Neural cell (in vitro differentiated cells): ENCODE data around the gene PITX1.

Experiments
- CTCF ChIP-seq: fragments of 450-650 bp; IDR thresholded peaks from 2 replicates; pipeline ENCODE4 v1.5.1; 2014; ENCODE audit warnings: antibody characterized with exemption, mild to moderate bottlenecking, moderate library complexity; ENCODE audit not compliant: poor library complexity, severe bottlenecking
- EP300 ChIP-seq: fragments of 450-650 bp; conservative IDR thresholded peaks from 2 replicates; pipeline ENCODE4 v1.6.1; 2014; ENCODE audit warnings: antibody characterized with exemption, mild to moderate bottlenecking, moderate library complexity; ENCODE audit not compliant: poor library complexity, severe bottlenecking
- TF ChIP-seq, protein P1 (sequence below): IDR thresholded peaks from 2 replicates; pipeline ENCODE4 v1.6.1; 2012; ENCODE audit warnings: borderline replicate concordance

GRCh38 chr5:135048930-135049329, 14.9 kb upstream of the PITX1 start:
- TF ChIP-seq CTCF (no peak), EP300 (no peak)
- TF ChIP-seq, protein P1, sequence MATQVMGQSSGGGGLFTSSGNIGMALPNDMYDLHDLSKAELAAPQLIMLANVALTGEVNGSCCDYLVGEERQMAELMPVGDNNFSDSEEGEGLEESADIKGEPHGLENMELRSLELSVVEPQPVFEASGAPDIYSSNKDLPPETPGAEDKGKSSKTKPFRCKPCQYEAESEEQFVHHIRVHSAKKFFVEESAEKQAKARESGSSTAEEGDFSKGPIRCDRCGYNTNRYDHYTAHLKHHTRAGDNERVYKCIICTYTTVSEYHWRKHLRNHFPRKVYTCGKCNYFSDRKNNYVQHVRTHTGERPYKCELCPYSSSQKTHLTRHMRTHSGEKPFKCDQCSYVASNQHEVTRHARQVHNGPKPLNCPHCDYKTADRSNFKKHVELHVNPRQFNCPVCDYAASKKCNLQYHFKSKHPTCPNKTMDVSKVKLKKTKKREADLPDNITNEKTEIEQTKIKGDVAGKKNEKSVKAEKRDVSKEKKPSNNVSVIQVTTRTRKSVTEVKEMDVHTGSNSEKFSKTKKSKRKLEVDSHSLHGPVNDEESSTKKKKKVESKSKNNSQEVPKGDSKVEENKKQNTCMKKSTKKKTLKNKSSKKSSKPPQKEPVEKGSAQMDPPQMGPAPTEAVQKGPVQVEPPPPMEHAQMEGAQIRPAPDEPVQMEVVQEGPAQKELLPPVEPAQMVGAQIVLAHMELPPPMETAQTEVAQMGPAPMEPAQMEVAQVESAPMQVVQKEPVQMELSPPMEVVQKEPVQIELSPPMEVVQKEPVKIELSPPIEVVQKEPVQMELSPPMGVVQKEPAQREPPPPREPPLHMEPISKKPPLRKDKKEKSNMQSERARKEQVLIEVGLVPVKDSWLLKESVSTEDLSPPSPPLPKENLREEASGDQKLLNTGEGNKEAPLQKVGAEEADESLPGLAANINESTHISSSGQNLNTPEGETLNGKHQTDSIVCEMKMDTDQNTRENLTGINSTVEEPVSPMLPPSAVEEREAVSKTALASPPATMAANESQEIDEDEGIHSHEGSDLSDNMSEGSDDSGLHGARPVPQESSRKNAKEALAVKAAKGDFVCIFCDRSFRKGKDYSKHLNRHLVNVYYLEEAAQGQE = no peak
